SU-DHL-6 (cell line): ENCODE data around the gene ZNF548.

Experiments
- H2AFZ ChIP-seq: fragments of 200-600 bp; sonication (generic); 2 replicates; pipeline ENCODE4 v1.6.1; 2014; ENCODE audit warnings: low read depth, mild to moderate bottlenecking, moderate library complexity, mixed read lengths, antibody characterized with exemption, low read length; ENCODE audit not compliant: severe bottlenecking
- H3F3A ChIP-seq: fragments of 200-600 bp; shearing (Covaris generic); 2 replicates; pipeline ENCODE4 v1.6.0; 2016; ENCODE audit warnings: antibody characterized with exemption, mild to moderate bottlenecking; ENCODE audit not compliant: insufficient read depth
- H3K27ac ChIP-seq: fragments of 200-600 bp; sonication (generic); 2 replicates; pipeline ENCODE4 v1.5.1; 2016; ENCODE audit warnings: low read depth, mild to moderate bottlenecking, low read length, moderate library complexity, mixed read lengths
- H3K27me3 ChIP-seq: fragments of 200-600 bp; sonication (generic), shearing (Covaris generic); 2 replicates; pipeline ENCODE4 v1.6.0; 2014; ENCODE audit warnings: mild to moderate bottlenecking, low read length
- H3K36me3 ChIP-seq: fragments of 200-600 bp; sonication (generic); 2 replicates; pipeline ENCODE4 v1.6.1; 2014; ENCODE audit warnings: mild to moderate bottlenecking, low read length, mixed read lengths
- H3K4me2 ChIP-seq: fragments of 300-600, 200-600 bp; shearing (Covaris generic), sonication (generic); 2 replicates; pipeline ENCODE4 v1.6.0; 2014; ENCODE audit warnings: low read length, low read depth, mild to moderate bottlenecking; ENCODE audit not compliant: poor library complexity, severe bottlenecking
- H3K4me3 ChIP-seq: fragments of 200-600 bp; sonication (generic); 2 replicates; pipeline ENCODE4 v1.5.1; 2014; ENCODE audit warnings: antibody characterized with exemption, low read length, mild to moderate bottlenecking, mixed read lengths; ENCODE audit not compliant: insufficient read depth, poor library complexity, severe bottlenecking
- H3K79me2 ChIP-seq: fragments of 200-600 bp; sonication (generic); 2 replicates; pipeline ENCODE4 v1.6.1; 2014; ENCODE audit warnings: mild to moderate bottlenecking, low read length, moderate library complexity; ENCODE audit not compliant: insufficient read depth
- H3K9ac ChIP-seq: fragments of 200-600 bp; sonication (generic); 2 replicates; pipeline ENCODE4 v1.7.0; 2014; ENCODE audit warnings: mild to moderate bottlenecking, low read length
- H3K9me2 ChIP-seq: fragments of 200-600 bp; sonication (generic); replicated peaks from 2 replicates; pipeline ENCODE4 v1.6.1; 2014; ENCODE audit warnings: low read length; ENCODE audit not compliant: insufficient read depth
- H3K9me3 ChIP-seq: fragments of 200-600 bp; sonication (generic); 2 replicates; pipeline ENCODE4 v1.6.1; 2014; ENCODE audit warnings: low read length, mixed read lengths; ENCODE audit not compliant: insufficient read depth
- H4K20me1 ChIP-seq: fragments of 200-600 bp; sonication (generic); 2 replicates; pipeline ENCODE4 v1.6.1; 2014; ENCODE audit warnings: low read depth, mild to moderate bottlenecking, antibody characterized with exemption, low read length, moderate library complexity, mixed read lengths
- EZH2phosphoT487 ChIP-seq: fragments of 200-600 bp; sonication (generic), shearing (Covaris generic); conservative IDR thresholded peaks from 2 replicates; pipeline ENCODE4 v1.6.1; 2018; ENCODE audit warnings: mild to moderate bottlenecking, antibody characterized with exemption, low read length, moderate library complexity, mixed read lengths
- TF ChIP-seq, protein P1 (sequence below): fragments of 200-600 bp; sonication (generic); IDR thresholded peaks from one replicate; pipeline ENCODE4 v1.5.1; 2017; ENCODE audit warnings: antibody characterized with exemption, mild to moderate bottlenecking, low read length, moderate library complexity; ENCODE audit not compliant: insufficient read depth, poor library complexity, severe bottlenecking

Gene ZNF548

GRCh38 chr19:57395710-57396109, 6.1 kb downstream of the ZNF548 start:
- Histone ChIP-seq H3K27me3 (no peaks in the 10 kb centered on the region), H3K79me2 (peaks cover 35% of the 10 kb centered on the region), H3K9me3 (0 out of 2 replicates have a peak, but pooled peaks cover 7% of the 10 kb centered on the region), H3K4me2 (no peak overlapping the region), H3K36me3 (peaks cover 31% of the 10 kb centered on the region), H3K9me2 (no peaks in the 10 kb centered on the region), H3F3A (no peaks in the 10 kb centered on the region), H3K27ac (no peak overlapping the region), H2AFZ (no peak overlapping the region), H3K4me3 (no peak overlapping the region), H3K9ac (no peak overlapping the region), H4K20me1 (no peaks in the 10 kb centered on the region)
- TF ChIP-seq, protein P1, sequence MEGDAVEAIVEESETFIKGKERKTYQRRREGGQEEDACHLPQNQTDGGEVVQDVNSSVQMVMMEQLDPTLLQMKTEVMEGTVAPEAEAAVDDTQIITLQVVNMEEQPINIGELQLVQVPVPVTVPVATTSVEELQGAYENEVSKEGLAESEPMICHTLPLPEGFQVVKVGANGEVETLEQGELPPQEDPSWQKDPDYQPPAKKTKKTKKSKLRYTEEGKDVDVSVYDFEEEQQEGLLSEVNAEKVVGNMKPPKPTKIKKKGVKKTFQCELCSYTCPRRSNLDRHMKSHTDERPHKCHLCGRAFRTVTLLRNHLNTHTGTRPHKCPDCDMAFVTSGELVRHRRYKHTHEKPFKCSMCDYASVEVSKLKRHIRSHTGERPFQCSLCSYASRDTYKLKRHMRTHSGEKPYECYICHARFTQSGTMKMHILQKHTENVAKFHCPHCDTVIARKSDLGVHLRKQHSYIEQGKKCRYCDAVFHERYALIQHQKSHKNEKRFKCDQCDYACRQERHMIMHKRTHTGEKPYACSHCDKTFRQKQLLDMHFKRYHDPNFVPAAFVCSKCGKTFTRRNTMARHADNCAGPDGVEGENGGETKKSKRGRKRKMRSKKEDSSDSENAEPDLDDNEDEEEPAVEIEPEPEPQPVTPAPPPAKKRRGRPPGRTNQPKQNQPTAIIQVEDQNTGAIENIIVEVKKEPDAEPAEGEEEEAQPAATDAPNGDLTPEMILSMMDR, result no peak
- TF ChIP-seq EZH2phosphoT487, result no peak

DNA sequence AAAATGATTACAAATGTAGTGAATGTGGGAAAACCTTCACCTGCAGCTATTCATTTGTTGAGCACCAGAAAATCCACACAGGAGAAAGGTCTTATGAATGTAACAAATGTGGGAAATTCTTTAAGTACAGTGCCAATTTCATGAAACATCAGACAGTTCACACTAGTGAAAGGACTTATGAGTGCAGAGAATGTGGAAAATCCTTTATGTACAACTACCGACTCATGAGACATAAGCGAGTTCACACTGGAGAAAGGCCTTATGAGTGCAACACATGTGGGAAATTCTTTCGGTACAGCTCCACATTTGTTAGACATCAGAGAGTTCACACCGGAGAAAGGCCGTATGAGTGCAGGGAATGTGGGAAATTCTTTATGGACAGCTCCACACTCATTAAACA, 9.2 kb downstream of the ZNF548 start:
- H3F3A ChIP-seq, result no peaks in the 10 kb centered on the region
- no peak overlapping the region for H3K27ac ChIP-seq
- no peaks in the 10 kb centered on the region for H3K27me3 ChIP-seq
- no peak overlapping the region for H3K9ac ChIP-seq
- H3K4me2 ChIP-seq, result no peak overlapping the region
- no peaks in the 10 kb centered on the region for H4K20me1 ChIP-seq
- no peak overlapping the region for H3K4me3 ChIP-seq
- no peak overlapping the region for H2AFZ ChIP-seq
- no peaks in the 10 kb centered on the region for H3K9me2 ChIP-seq
- H3K79me2 ChIP-seq, result peaks cover 8% of the 10 kb centered on the region
- peaks cover 18% of the 10 kb centered on the region; the same call in 1 of the 2 replicates for H3K9me3 ChIP-seq
- TF ChIP-seq EZH2phosphoT487, result no peak
- TF ChIP-seq, protein P1, result no peak
- H3K36me3 ChIP-seq, result peaks cover 31% of the 10 kb centered on the region

- Histone ChIP-seq H3K9me2 (no peaks in the 10 kb centered on the region), H4K20me1 (no peaks in the 10 kb centered on the region), H2AFZ (no peak overlapping the region), H3K9ac (no peak overlapping the region), H3K36me3 (peaks cover 12% of the 10 kb centered on the region), H3K4me2 (no peak overlapping the region), H3K27me3 (no peaks in the 10 kb centered on the region), H3K79me2 (no peaks in the 10 kb centered on the region), H3F3A (no peaks in the 10 kb centered on the region), H3K27ac (no peak overlapping the region), H3K4me3 (no peak overlapping the region), H3K9me3 (peaks cover 12% of the 10 kb centered on the region; the same call in 1 of the 2 replicates)
- TF ChIP-seq EZH2phosphoT487, result no peak
- TF ChIP-seq, protein P1, result no peak
Observed at GRCh38 chr19:57403737-57404563, 14.3 kb downstream of the ZNF548 start.
